Stimulated activated naive B cell treated with anti-CD40 and anti-IgM and Interleukin-4, amounts not matched to agents 10 μg/mL and 1 μg/mL and 100 μg/mL, for 72 hours (primary cell): Measurements from ENCODE around the gene SMIM3.

ENCODE experiments used
- ATAC-seq, 2 donors: fragments of 150-1000 bp; cut with Tn5 transposase; replicated peaks; 2 replicates each; pipeline ENCODE4 v1.10.0; 2021; ENCODE audit warnings: moderate library complexity in 1 of 2
- DNase-seq: peaks from one replicate; pipeline ENCODE4 v3.0.0; 2021
- H3K27ac Mint-ChIP-seq: one replicate; pipeline ENCODE4 v1.8.0; 2022; ENCODE audit warnings: mild to moderate bottlenecking, mixed read lengths
- H3K27me3 Mint-ChIP-seq, 2 donors: one replicate each; pipeline ENCODE4 v1.8.0; 2022; ENCODE audit warnings: mixed read lengths in 2 of 2
- H3K36me3 Mint-ChIP-seq, 2 donors: one replicate each; pipeline ENCODE4 v1.8.0; 2022; ENCODE audit warnings: mixed read lengths in 2 of 2, mild to moderate bottlenecking in 1 of 2
- H3K4me1 Mint-ChIP-seq, 2 donors: one replicate each; pipeline ENCODE4 v1.8.0; 2022; ENCODE audit warnings: mixed read lengths in 2 of 2, mild to moderate bottlenecking in 1 of 2
- H3K4me3 Mint-ChIP-seq, 2 donors: one replicate each; pipeline ENCODE4 v1.8.0; 2022; ENCODE audit warnings: mild to moderate bottlenecking in 2 of 2, mixed read lengths in 2 of 2, moderate library complexity in 1 of 2
- H3K9me3 Mint-ChIP-seq, 2 donors: one replicate each; pipeline ENCODE4 v1.8.0; 2022; ENCODE audit warnings: mixed read lengths in 2 of 2, mild to moderate bottlenecking in 1 of 2

SMIM3 gene

GRCh38 chr5:150758203-150758530 is 20.4 kb upstream of the SMIM3 start:
- Mint-ChIP-seq H3K4me3 (no peak overlapping the region), H3K4me1 (peaks cover 13 to 31% of the 10 kb centered on the region in 2 donors), H3K36me3 (peaks cover 16 to 29% of the 10 kb centered on the region in 2 donors), H3K27ac (no peak overlapping the region), H3K27me3 (peaks cover 6 to 7% of the 10 kb centered on the region in 2 donors), H3K9me3 (no peaks in the 10 kb centered on the region)
- ATAC-seq (peak; percentile 14 to 26), DNase-seq (no peak)

GRCh38 chr5:150758531-150759333 is 19.8 kb upstream of the SMIM3 start, which contains the start of gene DCTN4:
DCTN4 (minus strand) TSS chr5:150759017; CDS start chr5:150758993, 24 bp downstream.
- peak; percentile 93 to 95 for ATAC-seq
- peaks cover 6 to 7% of the 10 kb centered on the region in 2 donors for H3K27me3 Mint-ChIP-seq
- peak; percentile 90 for DNase-seq
- no peak within 1 kb of the TSS for H3K4me3 Mint-ChIP-seq
- H3K4me1 Mint-ChIP-seq: peaks cover 13 to 32% of the 10 kb centered on the region in 2 donors
- no peaks in the 10 kb centered on the region for H3K9me3 Mint-ChIP-seq
- H3K36me3 Mint-ChIP-seq: peaks cover 13 to 23% of the 10 kb centered on the region in 2 donors
- no peak within 1 kb of the TSS for H3K27ac Mint-ChIP-seq

GRCh38 chr5:150759334-150759583 is 19.3 kb upstream of the SMIM3 start:
- H3K36me3 Mint-ChIP-seq: peaks cover 11 to 18% of the 10 kb centered on the region in 2 donors

GRCh38 chr5:150762211-150762610 is 16.3 kb upstream of the SMIM3 start:
- Mint-ChIP-seq H3K4me3 (no peak overlapping the region), H3K4me1 (peaks cover 20 to 43% of the 10 kb centered on the region in 2 donors), H3K9me3 (peaks cover 4 to 5% of the 10 kb centered on the region in 2 donors), H3K27ac (no peak overlapping the region), H3K27me3 (peaks cover 6 to 7% of the 10 kb centered on the region in 2 donors), H3K36me3 (peaks cover 5 to 9% of the 10 kb centered on the region in 2 donors)
- ATAC-seq (no peak), DNase-seq (no peak)

More at GRCh38 chr5:150759334-150759583, 19.3 kb upstream of the SMIM3 start:
- no peak overlapping the region for H3K4me3 Mint-ChIP-seq
- H3K27ac Mint-ChIP-seq: no peak overlapping the region
- DNase-seq (no peak), ATAC-seq (no peak)
- H3K9me3 Mint-ChIP-seq: no peaks in the 10 kb centered on the region
- H3K27me3 Mint-ChIP-seq: peaks cover 6 to 7% of the 10 kb centered on the region in 2 donors
- peaks cover 13 to 29% of the 10 kb centered on the region in 2 donors for H3K4me1 Mint-ChIP-seq

GRCh38 chr5:150763023-150763769 is 15.4 kb upstream of the SMIM3 start:
- peaks cover 4 to 7% of the 10 kb centered on the region in 2 donors for H3K36me3 Mint-ChIP-seq
- H3K4me3 Mint-ChIP-seq: no peak overlapping the region
- ATAC-seq (no peak), DNase-seq (no peak)
- H3K4me1 Mint-ChIP-seq: peaks cover 18 to 40% of the 10 kb centered on the region in 2 donors
- H3K27ac Mint-ChIP-seq: no peak overlapping the region
- peaks cover 4 to 5% of the 10 kb centered on the region in 2 donors for H3K9me3 Mint-ChIP-seq
- peaks cover 6 to 7% of the 10 kb centered on the region in 2 donors for H3K27me3 Mint-ChIP-seq

GRCh38 chr5:150764530-150764929 is 14.0 kb upstream of the SMIM3 start:
- H3K9me3 Mint-ChIP-seq: peaks cover 4 to 5% of the 10 kb centered on the region in 2 donors
- peaks cover 12 to 34% of the 10 kb centered on the region in 2 donors for H3K4me1 Mint-ChIP-seq
- ATAC-seq: peak; percentile 36 to 40
- peak overlapping the region; percentile 15 for H3K27ac Mint-ChIP-seq
- H3K27me3 Mint-ChIP-seq: peaks cover 6 to 7% of the 10 kb centered on the region in 2 donors
- H3K36me3 Mint-ChIP-seq: peaks cover 4 to 7% of the 10 kb centered on the region in 2 donors
- H3K4me3 Mint-ChIP-seq: peak overlapping the region in 1 of 2 donors; percentile 3
- no peak for DNase-seq

- Mint-ChIP-seq H3K27me3 (peaks cover 6 to 7% of the 10 kb centered on the region in 2 donors), H3K36me3 (peaks cover 6 to 7% of the 10 kb centered on the region in 2 donors), H3K27ac (no peak overlapping the region), H3K9me3 (peaks cover 4 to 5% of the 10 kb centered on the region in 2 donors), H3K4me1 (peaks cover 12 to 34% of the 10 kb centered on the region in 2 donors), H3K4me3 (peak overlapping the region in 1 of 2 donors; percentile 3)
- DNase-seq (no peak), ATAC-seq (peak; percentile 80 to 83)
Observed at GRCh38 chr5:150765011-150765798, 13.4 kb upstream of the SMIM3 start.

- peaks cover 5 to 7% of the 10 kb centered on the region in 2 donors for H3K9me3 Mint-ChIP-seq
- ATAC-seq: peak; percentile 26 to 40
- H3K36me3 Mint-ChIP-seq: peaks cover 9 to 12% of the 10 kb centered on the region in 2 donors
- no peak overlapping the region for H3K27ac Mint-ChIP-seq
- peaks cover 6 to 7% of the 10 kb centered on the region in 2 donors for H3K27me3 Mint-ChIP-seq
- H3K4me1 Mint-ChIP-seq: peaks cover 17 to 40% of the 10 kb centered on the region in 2 donors
- no peak overlapping the region for H3K4me3 Mint-ChIP-seq
- no peak for DNase-seq
Observed at GRCh38 chr5:150765799-150766169, 12.8 kb upstream of the SMIM3 start.

- Mint-ChIP-seq H3K4me3 (no peak overlapping the region), H3K36me3 (peaks cover 9 to 14% of the 10 kb centered on the region in 2 donors), H3K4me1 (peaks cover 18 to 45% of the 10 kb centered on the region in 2 donors), H3K9me3 (peaks cover 6 to 7% of the 10 kb centered on the region in 2 donors), H3K27me3 (peaks cover 6 to 7% of the 10 kb centered on the region in 2 donors), H3K27ac (no peak overlapping the region)
- no peak for DNase-seq
- no peak for ATAC-seq
Observed at GRCh38 chr5:150766251-150766650, 12.3 kb upstream of the SMIM3 start.

GRCh38 chr5:150771034-150771795 is 7.3 kb upstream of the SMIM3 start:
- DNase-seq (no peak), ATAC-seq (peak; percentile 76 to 78)
- Mint-ChIP-seq H3K27ac (peak overlapping the region; percentile 90), H3K36me3 (peaks cover 6 to 7% of the 10 kb centered on the region in 2 donors), H3K27me3 (peaks cover 7 to 8% of the 10 kb centered on the region in 2 donors), H3K9me3 (peaks cover 4 to 6% of the 10 kb centered on the region in 2 donors), H3K4me3 (peak overlapping the region; percentile 15 to 40), H3K4me1 (peaks cover 11 to 22% of the 10 kb centered on the region in 2 donors)

- Mint-ChIP-seq H3K27ac (no peak overlapping the region), H3K27me3 (peaks cover 17 to 26% of the 10 kb centered on the region in 2 donors), H3K4me3 (no peak overlapping the region), H3K36me3 (peaks cover 10% of the 10 kb centered on the region in 2 donors), H3K9me3 (peaks cover 4 to 6% of the 10 kb centered on the region in 2 donors), H3K4me1 (peaks cover 19 to 35% of the 10 kb centered on the region in 2 donors)
- DNase-seq (no peak), ATAC-seq (peak; percentile 26 to 33)
Observed at GRCh38 chr5:150774145-150774544, 4.4 kb upstream of the SMIM3 start.

- Mint-ChIP-seq H3K27me3 (peaks cover 28 to 39% of the 10 kb centered on the region in 2 donors), H3K27ac (peak overlapping the region; percentile 96), H3K4me3 (peak overlapping the region; percentile 85 to 96), H3K9me3 (no peaks in the 10 kb centered on the region), H3K36me3 (peaks cover 21 to 30% of the 10 kb centered on the region in 2 donors), H3K4me1 (peaks cover 34 to 48% of the 10 kb centered on the region in 2 donors)
- ATAC-seq: no peak
- no peak for DNase-seq
Observed at GRCh38 chr5:150777685-150778084, 872 bp upstream of the SMIM3 start.

- no peak for DNase-seq
- H3K27me3 Mint-ChIP-seq: peaks cover 33 to 42% of the 10 kb centered on the region in 2 donors
- H3K27ac Mint-ChIP-seq: peak overlapping the region; percentile 96
- peaks cover 39 to 52% of the 10 kb centered on the region in 2 donors for H3K4me1 Mint-ChIP-seq
- peaks cover 21 to 34% of the 10 kb centered on the region in 2 donors for H3K36me3 Mint-ChIP-seq
- peak overlapping the region; percentile 85 to 96 for H3K4me3 Mint-ChIP-seq
- H3K9me3 Mint-ChIP-seq: no peaks in the 10 kb centered on the region
- ATAC-seq: no peak
Observed at GRCh38 chr5:150778088-150778516, 455 bp upstream of the SMIM3 start.
